Midbrain (tissue), 1 donor: ENCODE results near the gene ATXN7.

Experiments
- DNase-seq: peaks from one replicate; lab custom pipeline; 2025; lab: John Stamatoyannopoulos, UW

ATXN7 gene

DNA sequence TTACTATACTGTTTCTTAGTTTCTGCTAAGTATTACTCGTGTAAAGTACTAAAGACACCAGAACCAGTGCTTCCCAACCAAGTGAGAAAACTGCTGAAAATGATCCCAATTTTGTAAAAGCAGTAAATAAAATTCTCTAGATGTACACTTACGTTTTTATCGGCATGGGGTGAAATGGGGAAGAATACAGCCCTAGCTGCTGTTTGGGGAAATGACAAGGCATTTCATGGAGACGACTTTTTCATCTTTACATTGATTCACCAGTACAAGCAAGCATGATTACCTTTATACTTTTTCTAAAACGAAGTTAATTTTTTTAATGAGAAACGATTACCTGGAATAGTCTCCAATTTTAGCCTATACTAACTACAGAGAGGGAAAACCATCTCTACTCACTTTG, 158.3 kb downstream of the ATXN7 start:
- no peak for DNase-seq

- no peak for DNase-seq
These were observed 159.0 kb downstream of the ATXN7 start for GRCh38 chr3:64022451-64023186.

DNA sequence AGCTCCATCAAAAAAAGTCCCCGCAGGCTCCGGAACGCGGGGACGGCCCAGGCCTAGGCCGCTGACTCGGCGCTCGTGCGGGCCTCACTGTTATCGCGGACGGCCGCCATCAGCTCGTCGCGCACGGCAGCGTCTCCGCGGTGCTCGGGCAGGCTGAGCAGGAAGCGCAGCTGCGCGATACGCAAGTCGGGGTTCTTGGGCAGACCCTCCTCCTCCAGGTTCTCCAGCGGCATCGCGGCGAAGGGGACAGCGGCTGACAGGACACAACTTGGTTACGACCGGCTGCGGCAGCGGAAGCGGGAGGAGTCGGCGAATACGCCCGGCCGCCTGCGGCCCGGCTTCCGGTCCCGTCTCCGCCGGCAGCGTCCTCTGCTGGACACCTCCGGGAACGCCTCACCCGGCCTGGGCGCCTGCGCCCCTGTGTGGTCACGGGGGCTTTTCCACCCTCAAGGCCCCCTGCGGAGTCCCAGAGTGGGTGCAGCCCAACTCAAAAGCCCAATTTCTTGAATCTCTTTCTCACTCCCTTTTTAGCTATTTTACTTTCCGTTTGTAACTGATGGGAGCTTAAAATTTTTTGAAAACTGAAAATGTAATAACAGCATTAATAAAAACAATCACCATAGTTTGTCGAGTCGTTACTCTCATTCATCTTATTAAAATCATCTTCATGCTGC, 159.7 kb downstream of the ATXN7 start, which contains the start of gene PSMD6:
Gene PSMD6, minus strand, starts transcription at position 308 of the 674 bp plus-strand sequence. Its CDS starts 75 bp downstream, at position 233.
- DNase-seq = peak; percentile 88

GRCh38 chr3:64023861-64024223, 160.2 kb downstream of the ATXN7 start:
- no peak for DNase-seq

- DNase-seq = no peak
These were observed 162.7 kb downstream of the ATXN7 start for GRCh38 chr3:64026346-64026745.

GRCh38 chr3:64027658-64028057, 164.0 kb downstream of the ATXN7 start:
- DNase-seq = no peak

- no peak for DNase-seq
These were observed 165.1 kb downstream of the ATXN7 start for GRCh38 chr3:64028754-64029153.

DNA sequence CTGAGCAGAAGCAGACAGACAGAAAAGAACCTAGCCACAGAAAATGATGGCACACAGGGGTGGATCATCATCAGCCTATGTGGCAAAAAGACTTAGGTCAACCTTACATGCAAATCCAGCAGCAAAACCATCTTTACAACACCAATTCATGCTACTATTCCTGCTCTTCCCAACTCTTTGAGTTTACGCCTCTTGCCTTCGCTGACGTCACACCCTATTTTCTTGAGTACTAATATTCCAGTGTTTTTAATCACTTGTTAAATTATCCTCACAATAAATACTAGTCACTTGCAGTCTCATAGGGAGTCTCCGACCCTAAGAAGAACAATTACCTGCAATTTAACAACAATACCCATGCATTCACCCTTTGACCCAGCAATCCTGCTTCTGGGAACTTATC, 165.6 kb downstream of the ATXN7 start:
- no peak for DNase-seq

DNA sequence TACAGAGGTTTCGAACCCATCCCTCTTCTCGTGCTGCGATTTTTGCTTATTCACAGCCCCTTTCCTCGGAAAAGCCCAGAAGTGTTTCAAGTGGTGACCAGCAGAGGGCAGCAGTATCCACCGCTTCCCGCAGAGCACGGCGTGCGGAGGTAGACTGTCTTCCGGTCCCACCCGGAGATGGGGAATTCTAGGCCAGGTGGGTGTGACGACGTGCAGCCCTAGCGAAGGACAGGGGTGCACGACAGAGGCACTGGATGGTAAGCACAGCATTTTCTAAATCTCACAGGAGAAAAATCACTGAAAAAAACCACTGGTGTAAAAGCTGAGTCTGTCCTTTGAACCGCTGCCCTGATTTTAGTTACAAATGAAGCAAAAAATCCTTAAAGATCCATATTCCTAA, 167.1 kb downstream of the ATXN7 start:
- DNase-seq = peak; percentile 78

GRCh38 chr3:64031540-64032508, 168.2 kb downstream of the ATXN7 start:
- DNase-seq = no peak

GRCh38 chr3:64033069-64033468, 169.4 kb downstream of the ATXN7 start:
- no peak for DNase-seq

GRCh38 chr3:64037084-64037483, 173.4 kb downstream of the ATXN7 start:
- no peak for DNase-seq

DNA sequence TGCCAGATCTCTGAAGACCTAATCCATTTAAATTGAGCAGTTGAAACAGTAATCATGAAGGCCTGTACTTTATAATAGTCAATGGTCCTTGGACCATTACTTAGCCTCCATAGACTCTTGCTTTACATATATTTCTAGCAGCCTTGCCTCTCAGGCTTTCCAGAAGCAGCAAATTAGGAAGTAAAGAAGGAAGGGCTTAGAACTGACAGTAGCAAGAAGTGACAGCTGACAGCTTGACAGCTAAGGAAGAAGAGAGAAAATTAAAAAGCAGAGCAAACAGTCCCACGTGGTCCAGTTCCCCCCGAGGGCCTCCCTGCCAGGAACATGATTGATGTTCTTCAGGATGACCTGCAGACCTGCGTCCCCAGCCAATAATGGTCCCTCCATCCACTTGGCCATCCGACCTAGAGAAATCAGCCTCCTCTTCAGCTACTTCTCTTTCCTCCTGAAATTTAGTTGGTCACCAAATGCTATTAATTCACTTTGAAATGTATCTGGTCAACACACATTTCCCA, 174.6 kb downstream of the ATXN7 start:
- DNase-seq = no peak

- DNase-seq = no peak
These were observed 175.7 kb downstream of the ATXN7 start for GRCh38 chr3:64039332-64039731.

DNA sequence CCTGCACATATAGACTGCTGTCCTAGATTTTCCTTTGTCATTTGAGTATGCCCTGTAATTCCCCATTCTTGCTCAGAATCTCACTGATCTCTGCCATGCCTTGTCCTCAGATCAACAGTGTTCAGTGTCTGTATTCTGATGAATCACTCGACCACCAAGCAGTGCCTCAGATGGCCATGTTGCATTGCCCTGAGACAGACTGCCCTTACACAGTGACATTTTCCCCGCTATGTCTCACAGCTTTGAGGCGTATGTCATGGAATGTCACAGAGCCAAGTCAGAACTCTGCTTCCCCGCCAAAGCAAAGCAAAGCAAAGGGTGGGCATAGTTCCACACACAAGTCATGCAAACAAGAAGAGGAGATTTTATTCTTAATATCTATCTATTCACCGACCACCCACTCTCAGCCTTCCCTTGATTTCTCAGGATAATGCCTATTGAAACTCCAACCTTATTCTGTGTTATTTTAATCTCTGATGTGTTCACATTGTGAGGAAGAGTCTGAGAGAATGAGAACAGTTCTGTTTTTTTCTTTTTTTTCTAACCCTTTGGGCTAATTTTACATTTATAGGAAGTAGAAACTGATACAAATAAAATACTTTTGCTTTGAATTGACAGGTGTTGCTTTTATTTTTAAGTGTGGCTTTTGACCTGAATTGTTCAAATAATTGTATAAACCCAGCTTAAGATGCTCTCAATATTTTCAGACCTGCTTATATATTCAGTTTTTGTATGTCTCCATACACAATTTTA, 176.5 kb downstream of the ATXN7 start:
- DNase-seq = no peak

DNA sequence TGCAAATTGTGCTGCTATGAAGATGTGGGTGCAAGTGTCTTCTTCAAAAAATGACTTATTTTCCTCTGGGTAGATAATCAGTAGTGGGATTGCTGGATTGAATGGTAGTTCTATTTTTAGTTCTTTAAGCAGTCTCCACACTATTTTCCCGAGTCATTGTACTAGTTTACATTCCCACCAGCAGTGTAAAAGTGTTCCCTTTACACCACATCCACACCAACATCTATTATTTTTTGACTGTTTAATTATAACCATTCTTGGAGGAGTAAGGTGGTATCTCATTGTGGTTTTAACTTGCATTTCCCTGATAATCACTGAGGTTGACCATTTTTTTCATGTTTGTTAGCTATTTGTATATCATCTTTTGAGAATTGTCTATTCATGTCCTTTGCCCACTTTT, 179.3 kb downstream of the ATXN7 start:
- no peak for DNase-seq

DNA sequence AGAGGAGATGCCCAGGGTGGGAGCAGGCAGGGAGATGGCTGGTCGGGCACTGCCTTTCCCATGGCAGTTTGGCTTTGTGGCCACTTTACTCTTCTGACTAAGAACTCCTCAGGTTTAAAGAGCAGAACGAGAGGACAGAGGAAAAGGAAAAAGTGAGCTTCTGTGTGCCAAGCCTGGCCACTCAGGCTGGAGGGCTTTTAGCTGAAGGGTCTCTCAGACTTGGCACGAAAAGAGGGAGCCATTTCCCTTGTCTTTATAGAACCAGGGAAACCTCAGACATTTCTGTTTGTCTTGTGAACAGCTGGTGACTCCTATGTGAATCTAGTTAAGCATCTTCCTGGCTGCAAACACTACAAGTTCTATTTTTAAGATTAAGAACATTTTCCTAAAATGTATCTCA, 182.9 kb downstream of the ATXN7 start:
- no peak for DNase-seq

- DNase-seq = no peak
These were observed 183.4 kb downstream of the ATXN7 start for GRCh38 chr3:64046996-64047594.

DNA sequence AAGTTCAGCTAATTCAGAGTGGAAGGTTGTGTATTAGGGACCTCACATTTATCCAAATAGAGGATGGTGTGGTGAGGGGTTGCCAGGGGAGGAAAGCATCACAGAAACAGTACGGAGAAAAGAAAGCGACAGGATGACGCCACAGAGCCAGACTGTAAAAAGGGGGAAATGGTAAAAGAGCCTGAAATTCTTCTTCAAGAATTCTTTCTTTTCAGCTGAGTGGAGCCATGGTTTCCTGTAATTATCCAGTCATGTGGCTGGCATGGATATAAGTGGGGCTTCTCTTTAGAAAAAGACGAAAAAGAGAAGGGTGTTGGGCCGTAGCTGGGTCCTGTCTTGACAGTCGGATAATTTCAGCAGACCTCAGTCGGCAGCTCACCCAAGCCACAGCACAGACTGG, 184.1 kb downstream of the ATXN7 start:
- no peak for DNase-seq

DNA sequence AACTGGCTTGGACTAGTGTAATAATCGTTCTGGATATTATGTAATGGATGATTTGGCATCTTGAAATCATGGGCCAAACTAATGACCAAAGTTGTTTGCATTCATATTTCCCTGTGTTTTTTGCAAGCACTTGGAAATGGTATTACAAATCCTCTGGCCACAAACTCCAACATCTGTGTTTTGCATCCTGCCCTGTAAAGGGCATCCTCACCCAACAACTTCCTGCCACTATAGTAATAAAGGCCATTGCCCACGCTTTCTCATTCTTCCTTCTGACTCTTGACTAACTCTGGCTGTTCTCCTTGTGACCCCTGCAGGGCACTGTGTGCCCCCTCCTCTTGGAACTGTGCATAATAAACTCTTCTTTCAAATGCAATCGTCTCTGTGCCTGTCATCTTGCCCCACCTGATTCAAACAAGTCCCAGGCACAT, 185.0 kb downstream of the ATXN7 start:
- DNase-seq = no peak

DNA sequence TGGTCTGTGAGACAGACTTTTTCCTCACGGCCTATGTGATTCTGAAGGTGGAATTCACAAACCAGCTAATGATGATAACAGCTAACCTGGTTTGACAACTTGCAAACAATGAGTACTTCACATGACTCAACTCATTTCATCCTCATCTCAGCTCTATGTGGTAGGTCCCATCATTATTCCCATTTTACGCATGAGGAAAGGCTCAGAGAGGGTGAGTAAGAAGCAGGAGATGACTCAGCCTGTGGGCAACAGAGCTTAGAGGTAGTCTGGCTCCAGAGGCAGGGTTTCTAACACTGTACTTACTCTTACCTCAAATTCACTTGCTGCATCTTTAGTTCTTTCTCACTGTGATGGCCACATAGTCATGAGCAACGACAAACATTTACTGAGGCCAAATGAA, 185.5 kb downstream of the ATXN7 start:
- DNase-seq = no peak
